SK-N-MC (cell line): Measurements from ENCODE around the gene FAM111A.

ENCODE experiments used
- DNase-seq: peaks from one replicate; pipeline ENCODE4 v3.0.0-alpha.2; 2011; ENCODE audit warnings: low read depth, low spot score
- H3K27ac ChIP-seq: fragments of 200-600 bp; sonication (generic); 2 replicates; pipeline ENCODE4 v1.5.1; 2016; ENCODE audit warnings: mixed run types
- H3K36me3 ChIP-seq: fragments of 200-600 bp; sonication (generic); 2 replicates; pipeline ENCODE4 v1.6.1; 2017; ENCODE audit warnings: antibody characterized with exemption, low read length, mixed read lengths; ENCODE audit not compliant: insufficient read depth
- H3K4me3 ChIP-seq: fragments of 200-600 bp; sonication (generic); 2 replicates; pipeline ENCODE4 v1.5.1; 2016
- H3K9ac ChIP-seq: fragments of 200-600 bp; sonication (generic); 2 replicates; pipeline ENCODE4 v1.8.0; 2017; ENCODE audit warnings: mixed run types, mixed read lengths; ENCODE audit not compliant: insufficient read length
- H3K9me3 ChIP-seq: fragments of 200-600 bp; sonication (generic); 2 replicates; pipeline ENCODE4 v1.6.1; 2017; ENCODE audit warnings: low read depth, mild to moderate bottlenecking, antibody characterized with exemption, low read length, moderate library complexity, mixed read lengths
- EZH2 ChIP-seq: fragments of 200-600 bp; sonication (generic); IDR thresholded peaks from one replicate; pipeline ENCODE4 v1.6.1; 2017; ENCODE audit warnings: antibody characterized with exemption
- FOXP2 ChIP-seq: optimal IDR thresholded peaks from 2 replicates; pipeline ENCODE3; 2011; ENCODE audit warnings: mild to moderate bottlenecking, moderate library complexity; ENCODE audit not compliant: insufficient read depth; ENCODE audit errors: extremely low read length, control extremely low read depth
- POLR2AphosphoS5 ChIP-seq: IDR thresholded peaks from 2 replicates; pipeline ENCODE4 v1.6.1; 2012; ENCODE audit warnings: mild to moderate bottlenecking, low read depth, low read length, borderline replicate concordance

The FAM111A gene

DNA sequence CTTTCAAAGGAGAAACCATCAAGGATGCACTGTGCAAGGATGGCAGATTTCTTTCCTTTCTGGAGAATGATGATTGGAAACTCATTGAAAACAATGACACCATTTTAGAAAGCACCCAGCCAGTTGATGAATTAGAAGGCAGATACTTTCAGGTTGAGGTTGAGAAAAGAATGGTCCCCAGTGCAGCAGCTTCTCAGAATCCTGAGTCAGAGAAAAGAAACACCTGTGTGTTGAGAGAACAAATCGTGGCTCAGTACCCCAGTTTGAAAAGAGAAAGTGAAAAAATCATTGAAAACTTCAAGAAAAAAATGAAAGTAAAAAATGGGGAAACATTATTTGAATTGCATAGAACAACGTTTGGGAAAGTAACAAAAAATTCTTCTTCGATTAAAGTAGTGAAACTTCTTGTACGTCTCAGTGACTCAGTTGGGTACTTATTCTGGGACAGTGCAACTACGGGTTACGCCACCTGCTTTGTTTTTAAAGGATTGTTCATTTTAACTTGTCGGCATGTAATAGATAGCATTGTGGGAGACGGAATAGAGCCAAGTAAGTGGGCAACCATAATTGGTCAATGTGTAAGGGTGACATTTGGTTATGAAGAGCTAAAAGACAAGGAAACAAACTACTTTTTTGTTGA is 9.8 kb downstream of the FAM111A start:
- no peak overlapping the region for H3K9ac ChIP-seq
- DNase-seq = no peak
- no peak for TF ChIP-seq EZH2
- TF ChIP-seq FOXP2 = no peak
- TF ChIP-seq POLR2AphosphoS5 = no peak
- H3K9me3 ChIP-seq = no peaks in the 10 kb centered on the region
- H3K4me3 ChIP-seq = no peak overlapping the region
- no peak overlapping the region for H3K27ac ChIP-seq
- H3K36me3 ChIP-seq = peaks cover 3% of the 10 kb centered on the region; the same call in 1 of the 2 replicates

DNA sequence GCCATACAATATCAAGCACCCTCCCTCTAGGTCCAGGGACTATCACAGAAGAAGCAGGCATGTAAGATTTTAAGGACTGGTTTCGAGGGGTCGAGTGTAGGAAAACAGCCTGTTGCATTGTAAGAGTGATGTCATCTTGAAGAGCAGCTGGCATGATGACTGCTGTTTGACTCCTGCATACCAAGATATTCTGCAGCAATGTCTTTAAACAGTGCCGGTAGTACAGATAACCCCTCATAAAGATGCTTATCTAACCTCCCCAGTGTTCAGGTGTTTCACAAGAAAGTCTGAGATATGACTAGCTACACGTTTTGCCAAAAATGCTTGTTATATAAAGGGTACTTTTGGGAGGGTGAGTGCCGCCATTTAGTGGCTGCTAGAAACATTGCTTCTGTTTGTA is 12.0 kb downstream of the FAM111A start:
- TF ChIP-seq EZH2 (no peak), FOXP2 (no peak), POLR2AphosphoS5 (no peak)
- H3K27ac ChIP-seq = no peak overlapping the region
- no peak overlapping the region for H3K9ac ChIP-seq
- H3K36me3 ChIP-seq = no peaks in the 10 kb centered on the region
- no peak overlapping the region for H3K4me3 ChIP-seq
- no peak for DNase-seq
- no peaks in the 10 kb centered on the region for H3K9me3 ChIP-seq

DNA sequence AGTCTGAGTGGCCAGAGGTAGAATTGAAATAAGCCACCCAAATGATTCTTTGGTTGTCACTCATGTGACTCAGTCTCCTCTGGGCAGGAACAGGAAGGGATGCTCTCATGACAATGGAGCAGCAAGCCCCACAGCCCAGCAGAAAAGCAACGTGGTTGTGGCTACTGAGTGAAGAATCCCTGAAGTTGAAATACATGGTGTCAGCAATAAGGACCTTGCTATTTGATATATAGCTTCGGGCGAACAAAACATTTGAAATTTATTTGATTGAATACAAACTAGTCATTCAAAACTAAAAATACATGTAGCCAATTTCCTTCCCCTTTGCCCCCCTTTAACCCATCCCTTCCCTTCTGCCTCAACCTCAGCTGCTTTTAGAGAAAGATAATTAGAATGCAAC is 14.8 kb downstream of the FAM111A start:
- no peak for TF ChIP-seq FOXP2
- TF ChIP-seq POLR2AphosphoS5 = no peak
- no peak for TF ChIP-seq EZH2
- Histone ChIP-seq H3K27ac (no peak overlapping the region), H3K36me3 (no peaks in the 10 kb centered on the region), H3K4me3 (no peak overlapping the region), H3K9me3 (no peaks in the 10 kb centered on the region), H3K9ac (no peak overlapping the region)
- no peak for DNase-seq

DNA sequence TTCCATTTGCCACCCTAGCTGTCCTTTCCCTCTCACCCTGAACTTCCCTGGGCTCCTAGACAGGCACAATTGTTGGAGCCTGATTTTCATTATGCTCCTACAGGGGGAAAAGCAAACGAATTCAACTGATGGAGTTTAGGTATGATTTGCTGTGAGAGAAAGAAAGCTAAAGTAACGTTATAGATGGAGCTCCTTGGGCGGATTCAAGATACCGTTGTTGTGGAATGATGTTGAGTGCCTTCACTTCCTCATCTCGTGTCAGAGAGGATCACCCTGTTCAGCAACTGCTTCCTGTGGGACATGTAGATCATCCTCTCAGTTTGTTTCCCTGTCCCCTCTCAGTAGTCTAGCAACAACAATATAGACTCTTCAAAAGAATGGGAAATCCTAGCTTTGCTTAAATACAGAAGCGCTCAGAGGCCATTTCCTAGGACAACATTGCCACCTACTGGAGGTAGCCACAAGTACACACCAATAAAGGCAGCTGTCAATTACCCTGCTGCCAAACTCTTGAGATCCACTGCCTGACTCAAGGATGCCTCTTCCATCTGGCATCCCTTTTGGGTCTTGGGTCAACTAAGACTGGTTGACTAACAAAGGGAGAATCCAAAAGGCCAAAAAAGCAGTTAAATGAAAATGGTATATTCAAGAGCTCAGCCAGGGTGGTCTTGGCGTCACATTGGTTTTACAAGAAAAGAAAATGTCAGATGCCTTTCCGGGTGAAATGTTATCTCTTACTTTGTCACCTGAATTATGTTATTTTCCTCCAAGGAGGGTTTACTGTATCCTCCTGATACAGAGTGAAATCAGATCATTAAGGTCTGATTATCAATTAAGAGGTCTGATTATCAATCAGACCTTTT is 15.8 kb downstream of the FAM111A start:
- Histone ChIP-seq H3K36me3 (no peaks in the 10 kb centered on the region), H3K9me3 (no peaks in the 10 kb centered on the region), H3K4me3 (no peak overlapping the region), H3K9ac (no peak overlapping the region), H3K27ac (no peak overlapping the region)
- TF ChIP-seq EZH2 (no peak), POLR2AphosphoS5 (no peak), FOXP2 (no peak)
- no peak for DNase-seq

DNA sequence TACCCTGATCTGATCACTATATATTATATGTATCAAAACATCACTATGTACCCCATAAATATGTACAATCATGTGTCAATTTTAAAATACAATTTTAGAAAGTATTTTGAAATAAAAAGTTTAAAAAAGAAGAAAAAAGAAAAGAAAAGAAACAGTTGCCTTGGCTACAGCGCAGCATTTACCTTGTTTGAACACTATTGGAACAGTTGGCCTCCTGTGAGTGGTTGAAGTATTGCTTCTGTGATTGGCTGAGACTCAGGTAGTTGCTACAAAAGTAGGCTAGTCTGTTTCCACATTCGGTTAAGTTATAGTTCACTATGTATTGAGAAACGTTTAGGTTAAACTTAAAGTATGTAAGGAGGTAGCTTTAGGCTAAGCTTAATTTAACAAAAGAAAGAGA is 21.4 kb downstream of the FAM111A start:
- TF ChIP-seq POLR2AphosphoS5 (no peak), EZH2 (no peak), FOXP2 (no peak)
- no peaks in the 10 kb centered on the region for H3K36me3 ChIP-seq
- DNase-seq = no peak
- H3K9ac ChIP-seq = no peak overlapping the region
- H3K9me3 ChIP-seq = no peaks in the 10 kb centered on the region
- H3K27ac ChIP-seq = no peak overlapping the region
- no peak overlapping the region for H3K4me3 ChIP-seq

DNA sequence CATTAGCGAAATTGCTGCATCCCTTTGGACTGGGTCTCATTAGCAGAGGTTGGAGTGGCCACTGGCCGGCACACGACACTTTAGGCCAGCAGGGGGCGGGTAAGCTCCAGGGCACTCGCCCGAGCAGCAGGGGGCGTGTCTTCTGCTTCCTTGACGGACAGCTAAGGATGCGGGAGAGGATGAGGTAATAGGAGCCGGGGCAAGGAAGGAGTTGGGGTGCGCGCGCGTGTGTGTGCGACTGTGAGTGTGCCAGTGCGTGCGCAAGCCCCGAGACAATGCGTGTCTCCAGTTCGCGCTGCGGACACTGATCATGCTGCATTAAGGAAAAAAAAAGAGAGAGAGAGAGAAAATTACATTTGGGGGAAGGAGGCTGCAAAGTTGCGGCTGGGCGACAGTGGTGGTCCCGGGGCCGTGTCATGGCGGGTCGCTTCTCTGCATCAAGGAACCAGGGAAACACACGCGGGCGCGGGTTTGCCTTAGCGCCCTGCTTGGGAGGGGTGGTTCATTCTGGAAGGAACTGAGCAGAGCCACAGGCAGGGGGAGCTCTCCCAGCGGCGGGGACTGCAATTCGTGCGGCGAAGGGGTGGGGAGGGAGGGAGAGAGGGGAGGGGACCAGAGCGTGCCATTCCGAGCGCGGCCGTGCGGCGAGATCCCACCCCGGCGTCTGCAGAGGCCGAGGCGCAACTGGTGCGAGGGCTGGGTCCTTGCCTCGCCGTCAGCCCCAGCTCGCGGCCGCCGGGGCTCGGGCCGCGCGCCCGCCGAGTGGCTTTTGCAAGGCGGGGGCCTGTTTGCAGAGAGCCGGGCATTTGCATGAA is 29.1 kb downstream of the FAM111A start, which contains the start of gene DTX4:
Gene DTX4 (plus strand): TSS at position 625 of the 815 bp plus-strand sequence. CDS start 464 bp downstream, outside the sequence.
- H3K9ac ChIP-seq = no peak within 1 kb of the TSS
- DNase-seq = no peak
- no peaks in the 10 kb centered on the region for H3K9me3 ChIP-seq
- peak within 1 kb of the TSS; percentile 81 for H3K4me3 ChIP-seq
- no peak within 1 kb of the TSS for H3K27ac ChIP-seq
- TF ChIP-seq POLR2AphosphoS5 (no peak), EZH2 (no peak)
- no peaks in the 10 kb centered on the region for H3K36me3 ChIP-seq

DNA sequence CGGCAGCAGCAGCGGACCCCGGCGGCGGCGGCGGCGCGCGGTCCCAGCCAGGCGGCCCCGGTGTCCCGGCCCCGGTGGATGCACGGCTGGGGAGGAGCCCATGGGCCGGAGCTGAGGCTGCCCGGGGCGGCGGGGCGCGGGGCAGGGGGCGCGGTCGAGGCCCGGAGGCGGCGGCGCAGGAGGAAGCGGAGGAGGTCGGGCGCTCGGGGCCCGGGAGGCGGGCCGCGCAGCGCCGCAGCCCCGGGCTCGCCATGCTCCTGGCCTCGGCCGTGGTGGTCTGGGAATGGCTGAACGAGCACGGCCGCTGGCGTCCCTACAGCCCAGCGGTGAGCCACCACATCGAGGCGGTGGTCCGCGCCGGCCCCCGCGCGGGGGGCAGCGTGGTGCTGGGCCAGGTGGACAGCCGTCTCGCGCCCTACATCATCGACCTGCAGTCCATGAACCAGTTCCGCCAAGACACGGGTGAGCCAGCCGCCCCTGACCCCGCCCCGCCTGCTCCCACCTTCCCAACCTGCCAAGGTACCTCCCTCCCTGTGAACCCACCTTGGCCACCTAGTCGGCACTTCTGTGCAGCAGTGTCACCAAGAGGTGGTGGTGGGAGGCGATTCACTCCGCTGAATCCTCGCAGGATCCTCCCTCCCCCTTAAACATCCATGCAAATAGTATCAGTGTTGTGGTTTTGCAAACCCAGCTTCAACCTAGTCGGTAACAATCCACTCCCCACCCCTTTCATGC is 29.9 kb downstream of the FAM111A start:
- Histone ChIP-seq H3K4me3 (peak overlapping the region; percentile 81), H3K9me3 (no peaks in the 10 kb centered on the region), H3K9ac (no peak overlapping the region), H3K36me3 (no peaks in the 10 kb centered on the region), H3K27ac (no peak overlapping the region)
- no peak for DNase-seq
- TF ChIP-seq POLR2AphosphoS5 (no peak), EZH2 (peak; percentile 29), FOXP2 (no peak)
